NB4 (cell line): ENCODE measurements around the gene CNTFR.

Experiments
- MAX ChIP-seq: IDR thresholded peaks from 2 replicates; pipeline ENCODE4 v1.6.1; 2011; ENCODE audit warnings: low read depth, low read length
- POLR2A ChIP-seq: IDR thresholded peaks from 2 replicates; pipeline ENCODE4 v1.6.1; 2011; ENCODE audit warnings: mild to moderate bottlenecking; ENCODE audit not compliant: insufficient read length; ENCODE audit errors: extremely low read depth

DNA sequence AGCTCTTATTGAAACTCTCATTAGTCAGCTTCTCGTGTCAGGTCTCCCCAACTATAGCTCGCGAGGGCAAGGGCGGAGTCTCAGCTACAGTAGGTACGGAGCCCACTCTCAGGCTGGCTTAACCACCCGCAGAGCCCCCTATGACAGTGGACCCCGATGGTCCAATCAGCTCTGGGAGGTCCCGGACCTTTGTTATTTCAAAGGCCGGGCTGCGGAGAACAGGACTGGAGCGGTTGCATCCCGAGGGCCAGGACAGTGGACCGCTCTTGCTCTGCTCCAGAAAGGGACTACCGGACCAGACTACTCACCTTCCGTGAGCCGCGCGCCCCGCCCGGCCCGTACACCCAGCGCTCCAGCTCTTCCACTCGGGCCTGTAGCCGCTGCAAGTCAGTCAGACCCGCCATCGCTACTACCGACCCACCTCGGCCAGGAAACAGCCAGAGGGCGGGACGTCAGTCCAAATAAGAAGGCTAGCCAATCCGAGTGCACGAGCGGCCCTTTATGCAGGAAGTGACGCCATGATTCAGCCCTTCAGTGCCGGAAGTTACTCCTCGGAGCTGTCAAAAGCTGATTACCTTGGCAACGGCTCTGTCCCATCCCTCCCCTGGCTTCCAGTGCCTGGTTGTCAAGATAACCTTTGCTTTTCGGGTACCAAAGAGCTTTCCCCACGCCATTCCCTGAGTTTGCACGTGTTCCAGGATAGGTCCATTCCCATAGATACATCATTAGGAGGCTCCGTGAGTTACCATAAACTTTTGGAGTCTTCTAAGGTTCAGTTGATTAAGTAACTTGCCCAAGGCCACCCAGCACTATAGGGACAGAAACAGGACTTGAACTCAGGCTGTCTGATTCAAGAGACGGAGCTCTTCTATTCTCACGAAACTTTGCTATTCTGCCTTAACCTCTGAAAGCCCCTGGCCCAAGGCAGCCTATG, 30.8 kb upstream of the CNTFR start, which contains the start of gene DCTN3:
- TF ChIP-seq POLR2A (peak; percentile 83), MAX (no peak; the same call in none of the 2 replicates)
